Body of pancreas (tissue), 4 donors: ENCODE data around the gene ECEL1. TPM values are rescaled to one million over a fixed set of nuclear protein-coding genes. Genes with fewer than 3 reads are reported as not detected.
A peak's percentile ranks its signal among the peaks of the same experiment; 100 is the strongest.

Experiments used
- ATAC-seq: fragments of 150-250 bp; one replicate; pipeline ENCODE4 v1.9.1; 2016
- DNase-seq, 4 donors: peaks; one replicate each; pipeline ENCODE4 v3.0.0-alpha.2; 2019
- H3K27ac ChIP-seq, 4 donors: fragments of 200-600 bp; sonication (generic); 1 replicate in 3 of 4; 2 replicates in 1 of 4; pipeline versions ENCODE4 v1.5.1 to v1.6.1; 2016 to 2019; ENCODE audit warnings: mild to moderate bottlenecking in 1 of 4, mixed read lengths in 1 of 4, moderate library complexity in 1 of 4
- H3K27me3 ChIP-seq, 2 donors: fragments of 200-600 bp; sonication (generic); one replicate each; pipeline ENCODE4 v1.6.0; 2016; ENCODE audit warnings: mild to moderate bottlenecking in 1 of 2
- H3K36me3 ChIP-seq, 2 donors: fragments of 200-600 bp; sonication (generic); replicated peaks in 1 of 2; 2 replicates each; pipeline ENCODE4 v1.5.1; 2016; ENCODE audit warnings: low read depth in 2 of 2; ENCODE audit not compliant: insufficient read depth in 1 of 2
- H3K4me1 ChIP-seq: fragments of 200-600 bp; sonication (generic); one replicate; pipeline ENCODE4 v1.6.0; 2016
- H3K4me3 ChIP-seq, 2 donors: fragments of 200-600 bp; sonication (generic); 1 replicate in 1 of 2; 2 replicates in 1 of 2; pipeline ENCODE4 v1.5.1; 2016 to 2019
- H3K9me3 ChIP-seq, 3 donors: fragments of 200-600 bp; sonication (generic); 1 replicate in 2 of 3; 2 replicates in 1 of 3; pipeline ENCODE4 v1.5.1; 2016
- CTCF ChIP-seq, 7 experiments: fragments of 450-650 bp in 4 of 7; fragments of 200-600 bp in 3 of 7; sonication (generic) in 3 of 7; IDR thresholded peaks; one replicate each; pipeline ENCODE4 v1.5.1; 2016 to 2019; ENCODE audit warnings: antibody characterized with exemption in 7 of 7
- POLR2A ChIP-seq, 3 donors: fragments of 450-650 bp; IDR thresholded peaks; one replicate each; pipeline ENCODE4 v1.6.1; 2016; ENCODE audit warnings: antibody characterized with exemption in 3 of 3, mild to moderate bottlenecking in 2 of 3
- WGBS, 2 donors: methylation state at CpG; one replicate each; pipeline ENCODE4 v1.1.5; 2017; 5-methylcytosine and 5-hydroxymethylcytosine counted together
- intact Hi-C: fragments of 100-400 bp; cut with DNase I; formaldehyde crosslinking; loops from one replicate; pipeline ENCODE4 v1.15.1; 2023
- total RNA-seq, 2 donors: library from RNA; depleted of rRNA; stranded (reverse); fragments of >200 nt; gene quantifications; one replicate each; pipeline ENCODE4 v1.1.0, GENCODE V29; 2016

The ECEL1 gene
- total RNA-seq, 2 donors from 2014 or later, result 0.26 TPM; not detected in 1

- H3K27me3 ChIP-seq, result peaks cover 0 to 6% of the 10 kb centered on the region in 2 donors
- H3K27ac ChIP-seq, result peak overlapping the region in 3 of 4 donors; percentile 50 to 73 (median 61)
- DNase-seq (peak; percentile 48 to 70 (median 64)), ATAC-seq (peak; percentile 77)
- no peaks in the 10 kb centered on the region for H3K9me3 ChIP-seq
- no peak overlapping the region for H3K4me3 ChIP-seq
- intact Hi-C loops, result no loop called here
- no peak for TF ChIP-seq POLR2A (IDR thresholded peaks at IDR 0.05)
- no peak for TF ChIP-seq CTCF (IDR thresholded peaks at IDR 0.05)
- 57 to 66% methylated on average over 8 to 9 of the region's 9 CpGs for WGBS, 2 donors
- H3K4me1 ChIP-seq, result peaks cover 22% of the 10 kb centered on the region
- H3K36me3 ChIP-seq, result no peaks in the 10 kb centered on the region
Measured at GRCh38 chr2:232501331-232501771, 13.7 kb upstream of the ECEL1 start.

GRCh38 chr2:232498452-232498851 lies 10.8 kb upstream of the ECEL1 start:
- ATAC-seq (no peak), DNase-seq (no peak)
- no peaks in the 10 kb centered on the region for H3K36me3 ChIP-seq
- H3K4me3 ChIP-seq, result no peak overlapping the region
- WGBS, 2 donors, result 86 to 92% methylated on average over 3 of the region's 3 CpGs
- H3K4me1 ChIP-seq, result peaks cover 22% of the 10 kb centered on the region
- intact Hi-C loops, result no loop called here
- no peaks in the 10 kb centered on the region for H3K9me3 ChIP-seq
- H3K27me3 ChIP-seq, result peaks cover 0 to 3% of the 10 kb centered on the region in 2 donors
- H3K27ac ChIP-seq, result no peak overlapping the region
- TF ChIP-seq POLR2A (IDR thresholded peaks at IDR 0.05), result no peak
- no peak for TF ChIP-seq CTCF (IDR thresholded peaks at IDR 0.05)

- H3K9me3 ChIP-seq, result no peaks in the 10 kb centered on the region
- H3K27me3 ChIP-seq, result no peaks in the 10 kb centered on the region
- intact Hi-C loops, result no loop called here
- no peak overlapping the region for H3K27ac ChIP-seq
- no peak for TF ChIP-seq POLR2A (IDR thresholded peaks at IDR 0.05)
- TF ChIP-seq CTCF (IDR thresholded peaks at IDR 0.05), result no peak
- no peak overlapping the region for H3K4me3 ChIP-seq
- H3K36me3 ChIP-seq, result no peaks in the 10 kb centered on the region
- no peak for DNase-seq
- peaks cover 14% of the 10 kb centered on the region for H3K4me1 ChIP-seq
- 83 to 91% methylated on average over 9 to 13 of the region's 13 CpGs for WGBS, 2 donors
- no peak for ATAC-seq
Measured at GRCh38 chr2:232497348-232497747, 9.7 kb upstream of the ECEL1 start.

GRCh38 chr2:232496501-232497270 lies 9.1 kb upstream of the ECEL1 start:
- 73 to 78% methylated on average over 6 to 20 of the region's 20 CpGs for WGBS, 2 donors
- no peak for DNase-seq
- intact Hi-C loops, result no loop called here
- no peak overlapping the region for H3K4me3 ChIP-seq
- no peaks in the 10 kb centered on the region for H3K9me3 ChIP-seq
- no peaks in the 10 kb centered on the region for H3K36me3 ChIP-seq
- TF ChIP-seq POLR2A (IDR thresholded peaks at IDR 0.05) (no peak), CTCF (IDR thresholded peaks at IDR 0.05) (no peak)
- no peaks in the 10 kb centered on the region for H3K27me3 ChIP-seq
- no peak for ATAC-seq
- no peak overlapping the region for H3K27ac ChIP-seq
- H3K4me1 ChIP-seq, result peaks cover 8% of the 10 kb centered on the region

GRCh38 chr2:232495292-232495691 lies 7.7 kb upstream of the ECEL1 start:
- Histone ChIP-seq H3K4me3 (no peak overlapping the region), H3K27ac (no peak overlapping the region), H3K9me3 (no peaks in the 10 kb centered on the region), H3K27me3 (no peaks in the 10 kb centered on the region), H3K36me3 (no peaks in the 10 kb centered on the region), H3K4me1 (no peaks in the 10 kb centered on the region)
- DNase-seq (no peak), ATAC-seq (no peak)
- WGBS, 2 donors, result 82 to 84% methylated on average over 7 of the region's 7 CpGs
- intact Hi-C loops, result no loop called here
- TF ChIP-seq CTCF (IDR thresholded peaks at IDR 0.05) (no peak), POLR2A (IDR thresholded peaks at IDR 0.05) (no peak)
